Hepatocyte (in vitro differentiated cells): ENCODE data around the gene UGT8.

Source experiments
- EZH2phosphoT487 ChIP-seq: fragments of 200-600 bp; sonication (generic); IDR thresholded peaks from one replicate; pipeline ENCODE4 v1.6.1; 2018; ENCODE audit warnings: antibody characterized with exemption, mild to moderate bottlenecking, low read depth, moderate library complexity; ENCODE audit not compliant: unreplicated experiment, severe bottlenecking
- TF ChIP-seq, protein P1 (sequence below): fragments of 200-600 bp; sonication (generic); IDR thresholded peaks from 2 replicates; pipeline ENCODE4 v1.5.1; 2016; ENCODE audit warnings: antibody characterized with exemption, mild to moderate bottlenecking; ENCODE audit not compliant: poor library complexity

DNA sequence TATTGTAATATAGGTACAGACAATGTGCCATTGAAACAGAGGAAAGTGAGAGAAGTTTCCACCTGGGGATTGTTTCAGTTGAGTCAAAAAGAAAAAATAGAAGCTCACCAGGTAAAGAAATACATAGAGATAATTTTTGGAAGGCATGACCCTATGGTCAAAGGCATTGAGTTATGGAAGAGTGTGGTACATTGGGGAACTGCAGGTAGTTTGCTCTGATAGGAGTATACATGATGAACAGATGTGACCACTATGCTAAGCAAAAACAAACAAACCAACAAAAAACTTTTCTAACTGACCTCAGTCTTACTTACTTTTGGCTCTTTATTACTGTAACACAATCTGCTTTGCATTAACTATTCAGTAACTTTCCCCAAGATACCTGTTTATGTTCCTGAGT is 85.9 kb downstream of the UGT8 start:
- TF ChIP-seq, protein P1, sequence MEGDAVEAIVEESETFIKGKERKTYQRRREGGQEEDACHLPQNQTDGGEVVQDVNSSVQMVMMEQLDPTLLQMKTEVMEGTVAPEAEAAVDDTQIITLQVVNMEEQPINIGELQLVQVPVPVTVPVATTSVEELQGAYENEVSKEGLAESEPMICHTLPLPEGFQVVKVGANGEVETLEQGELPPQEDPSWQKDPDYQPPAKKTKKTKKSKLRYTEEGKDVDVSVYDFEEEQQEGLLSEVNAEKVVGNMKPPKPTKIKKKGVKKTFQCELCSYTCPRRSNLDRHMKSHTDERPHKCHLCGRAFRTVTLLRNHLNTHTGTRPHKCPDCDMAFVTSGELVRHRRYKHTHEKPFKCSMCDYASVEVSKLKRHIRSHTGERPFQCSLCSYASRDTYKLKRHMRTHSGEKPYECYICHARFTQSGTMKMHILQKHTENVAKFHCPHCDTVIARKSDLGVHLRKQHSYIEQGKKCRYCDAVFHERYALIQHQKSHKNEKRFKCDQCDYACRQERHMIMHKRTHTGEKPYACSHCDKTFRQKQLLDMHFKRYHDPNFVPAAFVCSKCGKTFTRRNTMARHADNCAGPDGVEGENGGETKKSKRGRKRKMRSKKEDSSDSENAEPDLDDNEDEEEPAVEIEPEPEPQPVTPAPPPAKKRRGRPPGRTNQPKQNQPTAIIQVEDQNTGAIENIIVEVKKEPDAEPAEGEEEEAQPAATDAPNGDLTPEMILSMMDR, result no peak
- TF ChIP-seq EZH2phosphoT487, result no peak
